Measurements from ENCODE around the gene SND1. TPM values are rescaled to one million over a fixed set of nuclear protein-coding genes. Genes with fewer than 3 reads are reported as not detected.

SND1 gene
- total RNA-seq, 1 experiment from 2014 or later, result 218 TPM

DNA sequence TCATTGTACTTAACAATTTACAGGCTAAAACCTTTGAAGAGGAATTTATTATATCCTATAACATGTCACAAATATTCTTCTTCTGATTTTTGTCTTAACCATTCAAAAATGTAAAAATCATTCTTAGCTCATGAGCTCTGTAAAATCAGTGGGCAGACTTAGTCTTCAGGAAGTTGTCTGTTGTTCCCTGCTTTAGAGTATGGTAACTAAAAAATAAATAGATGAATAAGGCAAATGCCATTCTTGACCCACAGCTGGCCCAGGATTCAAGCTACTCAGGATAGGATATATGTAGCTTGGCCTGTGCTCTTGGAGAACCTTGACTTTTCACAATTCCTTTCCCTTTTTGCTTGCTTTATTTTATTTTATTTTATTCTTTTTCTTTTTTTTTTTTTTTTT lies 327.7 kb downstream of the SND1 start:
- Mint-ChIP-seq H3K27me3 (ENCODE audit: low read depth) (no peaks in the 10 kb centered on the region), H3K4me3 (no peak overlapping the region), H3K36me3 (ENCODE audit: insufficient read depth in 1 of 3, low read depth in 3 of 3) (peaks cover 29 to 35% (median 33%) of the 10 kb centered on the region in 3 experiments), H3K4me1 (peaks cover 19 to 29% of the 10 kb centered on the region in 2 experiments), H3K27ac (no peak overlapping the region), H3K9me3 (peaks cover 22 to 24% of the 10 kb centered on the region in 2 experiments)
- no peak for DNase-seq
- Histone ChIP-seq H3K4me1 (ENCODE audit: insufficient read depth, low read length) (peaks cover 6% of the 10 kb centered on the region; the same call in 1 of the 2 replicates), H2AFZ (ENCODE audit: low read length) (no peak overlapping the region), H2BK15ac (ENCODE audit: low read depth, low read length) (no peak overlapping the region), H3K56ac (ENCODE audit: insufficient read length, low read depth, low read length) (no peak overlapping the region), H3K79me2 (ENCODE audit: insufficient read depth, low read length) (no peaks in the 10 kb centered on the region), H2BK20ac (ENCODE audit: low read depth, low read length, poor library complexity, severe bottlenecking) (no peak overlapping the region), H2BK5ac (ENCODE audit: insufficient read length, low read length) (no peak overlapping the region), H3K27ac (ENCODE audit: insufficient read length, low read depth, low read length) (no peak overlapping the region), H3K9me3 (ENCODE audit: control insufficient read depth, low read depth, low read length) (no peaks in the 10 kb centered on the region), H3K79me1 (ENCODE audit: insufficient read depth, low read depth, low read length, poor library complexity, severe bottlenecking) (no peaks in the 10 kb centered on the region), H4K5ac (ENCODE audit: insufficient read length, low read depth, low read length) (no peak overlapping the region), H3K4me2 (ENCODE audit: insufficient read depth, insufficient read length, low read length) (no peak overlapping the region), H3K9ac (ENCODE audit: extremely low read depth, insufficient read length, low read length) (no peak overlapping the region), H3K18ac (ENCODE audit: insufficient read length, low read depth, low read length) (no peak overlapping the region), H3K23ac (ENCODE audit: insufficient read length, low read depth, low read length) (no peak overlapping the region), H2BK120ac (ENCODE audit: low read depth, low read length, poor library complexity, severe bottlenecking) (no peak overlapping the region), H2BK12ac (ENCODE audit: insufficient read length, low read depth, low read length) (no peak overlapping the region), H4K91ac (ENCODE audit: insufficient read length, low read depth, low read length) (no peak overlapping the region), H3T11ph (ENCODE audit: low read length) (no peak overlapping the region), H4K20me1 (ENCODE audit: control insufficient read depth, insufficient read depth, insufficient read length) (no peaks in the 10 kb centered on the region), H2AK5ac (ENCODE audit: insufficient read length, low read length) (no peak overlapping the region), H3K14ac (ENCODE audit: insufficient read depth, low read length) (no peak overlapping the region), H3K23me2 (ENCODE audit: insufficient read length, low read depth, low read length, poor library complexity, severe bottlenecking) (no peaks in the 10 kb centered on the region), H3K27me3 (ENCODE audit: insufficient read depth, low read length) (no peaks in the 10 kb centered on the region), H3K4ac (ENCODE audit: low read depth, low read length) (no peak overlapping the region), H4K8ac (replicated peaks; ENCODE audit: insufficient read length, low read depth, low read length) (no peak overlapping the region)
- TF ChIP-seq CTCF (conservative IDR thresholded peaks at IDR 0.05), result no peak

All from H9 (cell line).